ENCODE data around the gene ANKRD17. TPM values are rescaled to one million over a fixed set of nuclear protein-coding genes. Genes with fewer than 3 reads are reported as not detected.

The ANKRD17 gene
- polyA plus RNA-seq, 1 of the 3 experiments (the other 2 are of a cell fraction), result 25.6 TPM

GRCh38 chr4:73213916-73214653, 44.5 kb downstream of the ANKRD17 start:
- no peaks in the 10 kb centered on the region for H3K9me2 ChIP-seq
- POLR2A ChIA-PET, result no interaction called here
- no peaks in the 10 kb centered on the region for H3K27me3 ChIP-seq (ENCODE audit: insufficient read depth)
- CTCF ChIA-PET, result no interaction called here
- peak overlapping the region in 1 of 2 experiments; percentile 78; a peak in 2 of 4 replicates for H3K27ac ChIP-seq (ENCODE audit: low read depth in 2 of 2, low read length in 1 of 2)
- H3K4me2 ChIP-seq, result peak overlapping the region; percentile 38
- H3K36me3 ChIP-seq (replicated peaks in 1 of 2; ENCODE audit: control insufficient read depth in 1 of 2, insufficient read depth in 2 of 2, low read length in 1 of 2), result peaks cover 8 to 23% of the 10 kb centered on the region in 2 experiments
- H3K4me3 ChIP-seq (ENCODE audit: low read depth in 2 of 2, low read length in 1 of 2), result peak overlapping the region in 1 of 2 experiments; percentile 30; a peak in 1 of 4 replicates
- WGBS (ENCODE audit: low lambda C conversion rate), result 75% methylated on average over 2 of the region's 2 CpGs
- H3K9ac ChIP-seq, result no peak overlapping the region; the same call in 1 of the 2 replicates
- no peak overlapping the region for H2AFZ ChIP-seq (ENCODE audit: low read depth)
- TF ChIP-seq TCF12 (IDR thresholded peaks at IDR 0.05) (no peak), MEF2A (IDR thresholded peaks at IDR 0.05; ENCODE audit: borderline replicate concordance, low read depth) (0 out of 2 replicates have a peak, but pooled peaks have one; percentile 49), FOSL2 (IDR thresholded peaks at IDR 0.05; ENCODE audit: borderline replicate concordance, low read depth) (peak; percentile 12; the same call in 1 of the 2 replicates), MAX (IDR thresholded peaks at IDR 0.05; ENCODE audit: low read depth) (peak; percentile 51; the same call in 1 of the 2 replicates)
- H3K4me1 ChIP-seq (ENCODE audit: control insufficient read depth in 1 of 2, insufficient read depth in 2 of 2, low read depth in 1 of 2, low read length in 1 of 2), result no peaks in the 10 kb centered on the region; a peak in 2 of 4 replicates
- H3F3A ChIP-seq (replicated peaks; ENCODE audit: insufficient read depth), result peaks cover 25% of the 10 kb centered on the region
- H3K79me2 ChIP-seq (ENCODE audit: insufficient read depth), result peaks cover 97% of the 10 kb centered on the region
- no peak for DNase-seq
- H4K20me1 ChIP-seq (ENCODE audit: insufficient read depth), result peaks cover 19% of the 10 kb centered on the region
- no peaks in the 10 kb centered on the region for H3K9me3 ChIP-seq

- Histone ChIP-seq H3K79me2 (ENCODE audit: insufficient read depth) (peaks cover 97% of the 10 kb centered on the region), H3F3A (replicated peaks; ENCODE audit: insufficient read depth) (peaks cover 34% of the 10 kb centered on the region), H3K9ac (no peak overlapping the region), H3K9me3 (no peaks in the 10 kb centered on the region), H2AFZ (ENCODE audit: low read depth) (no peak overlapping the region), H3K4me1 (ENCODE audit: control insufficient read depth in 1 of 2, insufficient read depth in 2 of 2, low read depth in 1 of 2, low read length in 1 of 2) (no peaks in the 10 kb centered on the region; a peak in 2 of 4 replicates), H3K27ac (ENCODE audit: low read depth in 2 of 2, low read length in 1 of 2) (peak overlapping the region; percentile 26 to 78; a peak in 3 of 4 replicates), H3K4me2 (peak overlapping the region; percentile 38; the same call in 1 of the 2 replicates), H3K27me3 (ENCODE audit: insufficient read depth) (no peaks in the 10 kb centered on the region), H3K4me3 (ENCODE audit: low read depth in 2 of 2, low read length in 1 of 2) (peak overlapping the region in 1 of 2 experiments; percentile 30; a peak in 1 of 4 replicates), H3K9me2 (no peaks in the 10 kb centered on the region), H3K36me3 (replicated peaks in 1 of 2; ENCODE audit: control insufficient read depth in 1 of 2, insufficient read depth in 2 of 2, low read length in 1 of 2) (peaks cover 7 to 31% of the 10 kb centered on the region in 2 experiments), H4K20me1 (ENCODE audit: insufficient read depth) (peaks cover 28% of the 10 kb centered on the region)
- TF ChIP-seq YY1 (IDR thresholded peaks at IDR 0.05; ENCODE audit: low read depth) (no peak), NFIC (IDR thresholded peaks at IDR 0.05; ENCODE audit: borderline replicate concordance) (no peak), SIN3A (IDR thresholded peaks at IDR 0.05; ENCODE audit: borderline replicate concordance, low read depth, low read length) (no peak)
- POLR2A ChIA-PET, result no interaction called here
- CTCF ChIA-PET, result no interaction called here
- no peak for DNase-seq
- 88% methylated on average over 1 of the region's 1 CpG for WGBS (ENCODE audit: low lambda C conversion rate)
Observed at GRCh38 chr4:73212982-73213730, 45.4 kb downstream of the ANKRD17 start.

- H2AFZ ChIP-seq (ENCODE audit: low read depth), result no peak overlapping the region
- H3K27ac ChIP-seq (ENCODE audit: low read depth in 2 of 2, low read length in 1 of 2), result no peak overlapping the region
- 100% methylated on average over 1 of the region's 1 CpG for WGBS (ENCODE audit: low lambda C conversion rate)
- peaks cover 5 to 38% of the 10 kb centered on the region in 2 experiments for H3K36me3 ChIP-seq (replicated peaks in 1 of 2; ENCODE audit: control insufficient read depth in 1 of 2, insufficient read depth in 2 of 2, low read length in 1 of 2)
- no peak overlapping the region for H3K4me2 ChIP-seq
- no peak overlapping the region for H3K4me3 ChIP-seq (ENCODE audit: low read depth in 2 of 2, low read length in 1 of 2)
- no peaks in the 10 kb centered on the region; a peak in 2 of 4 replicates for H3K4me1 ChIP-seq (ENCODE audit: control insufficient read depth in 1 of 2, insufficient read depth in 2 of 2, low read depth in 1 of 2, low read length in 1 of 2)
- no peaks in the 10 kb centered on the region for H3K9me2 ChIP-seq
- ChIA-PET POLR2A (no interaction called here), CTCF (interaction anchor here (1.0 kb wide), 1 partner anchor 12 kb away, joined by 3 read pairs; no protein-coding TSS in a partner anchor)
- no peak overlapping the region for H3K9ac ChIP-seq
- peaks cover 97% of the 10 kb centered on the region for H3K79me2 ChIP-seq (ENCODE audit: insufficient read depth)
- peaks cover 29% of the 10 kb centered on the region for H4K20me1 ChIP-seq (ENCODE audit: insufficient read depth)
- no peaks in the 10 kb centered on the region for H3K9me3 ChIP-seq
- H3F3A ChIP-seq (replicated peaks; ENCODE audit: insufficient read depth), result peaks cover 36% of the 10 kb centered on the region
- H3K27me3 ChIP-seq (ENCODE audit: insufficient read depth), result no peaks in the 10 kb centered on the region
- DNase-seq, result no peak
- TF ChIP-seq USF2 (IDR thresholded peaks at IDR 0.05; ENCODE audit: borderline replicate concordance, low read depth, low read length) (no peak), MEF2A (IDR thresholded peaks at IDR 0.05; ENCODE audit: borderline replicate concordance, low read depth) (no peak), REST (IDR thresholded peaks at IDR 0.05; ENCODE audit: low read depth, low read length) (no peak), NFIC (IDR thresholded peaks at IDR 0.05; ENCODE audit: borderline replicate concordance) (no peak), TEAD4 (IDR thresholded peaks at IDR 0.05; ENCODE audit: borderline replicate concordance, insufficient read depth) (no peak), FOXJ3 (CRISPR knock-in tag; IDR thresholded peaks at IDR 0.05) (no peak), NRF1 (IDR thresholded peaks at IDR 0.05; ENCODE audit: low read depth, low read length) (no peak), YY1 (IDR thresholded peaks at IDR 0.05; ENCODE audit: low read depth) (no peak)
Observed at GRCh38 chr4:73211968-73212367, 46.6 kb downstream of the ANKRD17 start.

Measured in SK-N-SH (cell line).